Neural cell (in vitro differentiated cells): Measurements from ENCODE around the gene COL5A1. TPM values are rescaled to one million over a fixed set of nuclear protein-coding genes. Genes with fewer than 3 reads are reported as not detected.

Source experiments
- H2AFZ ChIP-seq: fragments of 200-600, 300-800 bp; sonication (generic), shearing (Covaris generic); 2 replicates; pipeline ENCODE4 v1.6.0; 2014; ENCODE audit warnings: low read depth, mild to moderate bottlenecking, antibody characterized with exemption, low read length, moderate library complexity
- H3F3A ChIP-seq: fragments of 200-600 bp; shearing (Covaris generic); 2 replicates; pipeline ENCODE4 v1.6.1; 2016; ENCODE audit warnings: mild to moderate bottlenecking, moderate library complexity, mixed read lengths, antibody characterized with exemption, low read length; ENCODE audit not compliant: insufficient read depth, poor library complexity, severe bottlenecking
- H3K27ac ChIP-seq: fragments of 200-600, 300-800 bp; sonication (generic), shearing (Covaris generic); 2 replicates; pipeline ENCODE4 v1.5.1; 2014; ENCODE audit warnings: mild to moderate bottlenecking, low read length, moderate library complexity
- H3K27me3 ChIP-seq: fragments of 300-800, 200-600 bp; sonication (generic), shearing (Covaris generic); 2 replicates; pipeline ENCODE4 v1.6.0; 2014; ENCODE audit warnings: mild to moderate bottlenecking, low read depth, low read length, moderate library complexity; ENCODE audit not compliant: insufficient read depth
- H3K36me3 ChIP-seq: fragments of 300-800, 200-600 bp; sonication (generic), shearing (Covaris generic); 2 replicates; pipeline ENCODE4 v1.5.1; 2014; ENCODE audit warnings: mild to moderate bottlenecking, antibody characterized with exemption, low read length, moderate library complexity; ENCODE audit not compliant: insufficient read depth
- H3K4me2 ChIP-seq: fragments of 300-800, 200-600 bp; sonication (generic), shearing (Covaris generic); 2 replicates; pipeline ENCODE4 v1.6.0; 2014; ENCODE audit warnings: mild to moderate bottlenecking, low read length
- H3K4me3 ChIP-seq: fragments of 300-800, 200-600 bp; sonication (generic), shearing (Covaris generic); 2 replicates; pipeline ENCODE4 v1.5.1; 2014; ENCODE audit warnings: mild to moderate bottlenecking, low read length, moderate library complexity
- H3K79me2 ChIP-seq: fragments of 200-600 bp; shearing (Covaris generic); replicated peaks from 2 replicates; pipeline ENCODE4 v1.6.0; 2014; ENCODE audit warnings: mild to moderate bottlenecking, low read length, moderate library complexity; ENCODE audit not compliant: insufficient read depth
- H3K9ac ChIP-seq: fragments of 300-800, 200-600 bp; sonication (generic), shearing (Covaris generic); 2 replicates; pipeline ENCODE4 v1.6.1; 2016; ENCODE audit warnings: mild to moderate bottlenecking, low read length, mixed read lengths
- H3K9me2 ChIP-seq: fragments of 200-600 bp; shearing (Covaris generic); 2 replicates; pipeline ENCODE4 v1.6.1; 2016; ENCODE audit warnings: mild to moderate bottlenecking, low read length, mixed read lengths; ENCODE audit not compliant: insufficient read depth
- H3K9me3 ChIP-seq: fragments of 200-600, 300-800 bp; sonication (generic), shearing (Covaris generic); 2 replicates; pipeline ENCODE4 v1.6.1; 2016; ENCODE audit warnings: mild to moderate bottlenecking, mixed run types, low read length, moderate library complexity, mixed read lengths
- H4K20me1 ChIP-seq: fragments of 200-600 bp; shearing (Covaris generic); 2 replicates; pipeline ENCODE4 v1.6.1; 2016; ENCODE audit warnings: mild to moderate bottlenecking, mixed run types; ENCODE audit not compliant: insufficient read depth
- CTCF ChIP-seq: fragments of 450-650 bp; IDR thresholded peaks from 2 replicates; pipeline ENCODE4 v1.5.1; 2014; ENCODE audit warnings: antibody characterized with exemption, mild to moderate bottlenecking, moderate library complexity; ENCODE audit not compliant: poor library complexity, severe bottlenecking
- EP300 ChIP-seq: fragments of 450-650 bp; conservative IDR thresholded peaks from 2 replicates; pipeline ENCODE4 v1.6.1; 2014; ENCODE audit warnings: antibody characterized with exemption, mild to moderate bottlenecking, moderate library complexity; ENCODE audit not compliant: poor library complexity, severe bottlenecking
- EZH2 ChIP-seq: fragments of 200-600, 300-800 bp; shearing (Covaris generic), sonication (generic); IDR thresholded peaks from 2 replicates; pipeline ENCODE4 v1.6.1; 2014; ENCODE audit warnings: antibody characterized with exemption, low read length, borderline replicate concordance, mild to moderate bottlenecking; ENCODE audit not compliant: insufficient read depth, poor library complexity, severe bottlenecking
- MXI1 ChIP-seq: fragments of 450-650 bp; conservative IDR thresholded peaks from 2 replicates; pipeline ENCODE4 v1.6.1; 2014; ENCODE audit warnings: antibody characterized with exemption, mild to moderate bottlenecking; ENCODE audit not compliant: poor library complexity, severe bottlenecking
- POLR2AphosphoS5 ChIP-seq: IDR thresholded peaks from 2 replicates; pipeline ENCODE4 v1.6.1; 2012
- RAD21 ChIP-seq: fragments of 450-650 bp; conservative IDR thresholded peaks from 2 replicates; pipeline ENCODE4 v1.6.1; 2014; ENCODE audit warnings: antibody characterized with exemption, mild to moderate bottlenecking, moderate library complexity
- REST ChIP-seq: IDR thresholded peaks from 2 replicates; pipeline ENCODE4 v1.6.1; 2012; ENCODE audit warnings: borderline replicate concordance
- SMC3 ChIP-seq: fragments of 450-650 bp; conservative IDR thresholded peaks from 2 replicates; pipeline ENCODE4 v1.6.1; 2014; ENCODE audit warnings: antibody characterized with exemption, mild to moderate bottlenecking, moderate library complexity; ENCODE audit not compliant: poor library complexity
- TAF1 ChIP-seq: IDR thresholded peaks from 2 replicates; pipeline ENCODE4 v1.6.1; 2012; ENCODE audit warnings: low read depth
- polyA plus RNA-seq: library from polyadenylated mRNA; depleted of rRNA; stranded (reverse); fragments of >200 nt; gene quantifications from 2 replicates; pipeline ENCODE4 v1.2.3, GENCODE V29; 2014

The COL5A1 gene
- polyA plus RNA-seq, 1 donor from 2014 or later = not detected

GRCh38 chr9:134872482-134873231 is 231.1 kb downstream of the COL5A1 start:
- Histone ChIP-seq H3K4me2 (no peak overlapping the region), H3K9me3 (peaks cover 5% of the 10 kb centered on the region), H3K79me2 (no peaks in the 10 kb centered on the region)

GRCh38 chr9:134875371-134875770 is 233.8 kb downstream of the COL5A1 start:
- Histone ChIP-seq H2AFZ (no peak overlapping the region), H3K9me2 (no peaks in the 10 kb centered on the region), H3K27ac (no peak overlapping the region), H3F3A (no peaks in the 10 kb centered on the region), H3K9ac (no peak overlapping the region), H4K20me1 (no peaks in the 10 kb centered on the region), H3K4me2 (no peak overlapping the region), H3K4me3 (no peak overlapping the region), H3K79me2 (no peaks in the 10 kb centered on the region), H3K27me3 (no peaks in the 10 kb centered on the region), H3K36me3 (no peaks in the 10 kb centered on the region), H3K9me3 (peaks cover 5% of the 10 kb centered on the region)
- TF ChIP-seq EZH2 = no peak

More at GRCh38 chr9:134872482-134873231, 231.1 kb downstream of the COL5A1 start:
- no peaks in the 10 kb centered on the region for H4K20me1 ChIP-seq
- H2AFZ ChIP-seq = no peak overlapping the region
- no peak overlapping the region for H3K27ac ChIP-seq
- no peak for TF ChIP-seq POLR2AphosphoS5
- TF ChIP-seq TAF1 = no peak
- no peak for TF ChIP-seq SMC3
- TF ChIP-seq REST = no peak
- no peak for TF ChIP-seq EP300
- no peak for TF ChIP-seq RAD21
- no peak for TF ChIP-seq CTCF
- no peak for TF ChIP-seq EZH2
- no peak for TF ChIP-seq MXI1
- no peaks in the 10 kb centered on the region for H3K27me3 ChIP-seq
- no peaks in the 10 kb centered on the region for H3K36me3 ChIP-seq
- no peak overlapping the region for H3K4me3 ChIP-seq
- no peak overlapping the region for H3K9ac ChIP-seq
- H3K9me2 ChIP-seq = no peaks in the 10 kb centered on the region
- no peaks in the 10 kb centered on the region for H3F3A ChIP-seq
